ENCODE results near the gene ZBED5. TPM values are rescaled to one million over a fixed set of nuclear protein-coding genes. Genes with fewer than 3 reads are reported as not detected.

Gene ZBED5
- polyA plus RNA-seq, 3 donors = 8.1 to 45.8 (median 10.3) TPM

DNA sequence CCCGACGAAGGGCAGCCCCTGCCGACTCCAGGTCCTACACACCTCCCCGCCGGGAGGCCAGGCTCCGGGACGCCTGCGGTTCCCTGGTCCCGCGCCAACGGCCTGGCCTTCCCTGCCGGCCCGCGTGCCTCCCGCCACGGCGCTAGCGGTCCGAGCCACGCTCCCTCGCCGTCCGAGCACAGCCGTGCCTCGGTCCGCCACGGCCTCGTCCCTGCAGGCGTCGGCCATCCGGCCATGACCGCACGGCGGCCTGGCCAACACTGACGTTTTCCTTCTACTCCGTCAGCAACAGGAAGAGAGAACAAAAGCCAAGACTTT lies 49.7 kb downstream of the ZBED5 start:
- TF ChIP-seq, protein P1, sequence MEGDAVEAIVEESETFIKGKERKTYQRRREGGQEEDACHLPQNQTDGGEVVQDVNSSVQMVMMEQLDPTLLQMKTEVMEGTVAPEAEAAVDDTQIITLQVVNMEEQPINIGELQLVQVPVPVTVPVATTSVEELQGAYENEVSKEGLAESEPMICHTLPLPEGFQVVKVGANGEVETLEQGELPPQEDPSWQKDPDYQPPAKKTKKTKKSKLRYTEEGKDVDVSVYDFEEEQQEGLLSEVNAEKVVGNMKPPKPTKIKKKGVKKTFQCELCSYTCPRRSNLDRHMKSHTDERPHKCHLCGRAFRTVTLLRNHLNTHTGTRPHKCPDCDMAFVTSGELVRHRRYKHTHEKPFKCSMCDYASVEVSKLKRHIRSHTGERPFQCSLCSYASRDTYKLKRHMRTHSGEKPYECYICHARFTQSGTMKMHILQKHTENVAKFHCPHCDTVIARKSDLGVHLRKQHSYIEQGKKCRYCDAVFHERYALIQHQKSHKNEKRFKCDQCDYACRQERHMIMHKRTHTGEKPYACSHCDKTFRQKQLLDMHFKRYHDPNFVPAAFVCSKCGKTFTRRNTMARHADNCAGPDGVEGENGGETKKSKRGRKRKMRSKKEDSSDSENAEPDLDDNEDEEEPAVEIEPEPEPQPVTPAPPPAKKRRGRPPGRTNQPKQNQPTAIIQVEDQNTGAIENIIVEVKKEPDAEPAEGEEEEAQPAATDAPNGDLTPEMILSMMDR (IDR thresholded peaks at IDR 0.05) = no peak
- H3K4me1 ChIP-seq (ENCODE audit: control insufficient read depth in 1 of 2, insufficient read depth in 2 of 2, low read length in 2 of 2) = peaks cover 27 to 43% of the 10 kb centered on the region in 2 donors
- Mint-ChIP-seq H3K27me3 (ENCODE audit: low read depth in 3 of 3) (no peaks in the 10 kb centered on the region), H3K36me3 (peaks cover 39 to 41% of the 10 kb centered on the region in 2 donors), H3K4me1 (peaks cover 32% of the 10 kb centered on the region), H3K4me3 (peak overlapping the region; percentile 96 to 97), H3K9me3 (no peaks in the 10 kb centered on the region), H3K27ac (peak overlapping the region; percentile 95 to 99 (median 97))
- H3K27me3 ChIP-seq (ENCODE audit: control insufficient read depth in 2 of 2, insufficient read depth in 2 of 2, low read length in 2 of 2) = no peaks in the 10 kb centered on the region
- no peaks in the 10 kb centered on the region for H3K9me3 ChIP-seq (replicated peaks in 1 of 2; ENCODE audit: control insufficient read depth in 1 of 2, insufficient read depth in 1 of 2, low read length in 2 of 2)
- peak overlapping the region; percentile 69 for H2AFZ ChIP-seq (ENCODE audit: insufficient read depth, low read depth, low read length, poor library complexity, severe bottlenecking)
- H3K79me2 ChIP-seq (ENCODE audit: insufficient read depth, low read length) = peaks cover 52% of the 10 kb centered on the region
- peak overlapping the region; percentile 95 to 97 for H3K27ac ChIP-seq (ENCODE audit: low read depth in 1 of 2, low read length in 2 of 2)
- peaks cover 40 to 41% of the 10 kb centered on the region in 2 donors for H3K36me3 ChIP-seq (replicated peaks in 1 of 2; ENCODE audit: control insufficient read depth in 1 of 2, insufficient read depth in 2 of 2, low read length in 2 of 2)
- intact Hi-C loops (cut with micrococcal nuclease) = loop anchor here (2.0 to 10.0 kb wide), 4 partner anchors 49 to 1037 kb away; partner anchors contain the start of genes USP47 (in 1 of the 2) and ZBED5 (in 1 of the 2)
- H3K4me2 ChIP-seq (replicated peaks; ENCODE audit: extremely low read depth, low read length, poor library complexity, severe bottlenecking) = peak overlapping the region; percentile 91
- peaks cover 51% of the 10 kb centered on the region for H4K20me1 ChIP-seq (ENCODE audit: insufficient read depth, low read length)
- peak overlapping the region; percentile 95 to 99 (median 95) for H3K4me3 ChIP-seq (replicated peaks in 1 of 3; ENCODE audit: low read depth in 2 of 3, low read length in 3 of 3)
- no peak for DNase-seq
- peak overlapping the region; percentile 98 for H3K9ac ChIP-seq (ENCODE audit: insufficient read depth, low read length, poor library complexity, severe bottlenecking)
- WGBS (ENCODE audit: insufficient coverage) = under 1% methylated on average over 36 of the region's 36 CpGs

DNA sequence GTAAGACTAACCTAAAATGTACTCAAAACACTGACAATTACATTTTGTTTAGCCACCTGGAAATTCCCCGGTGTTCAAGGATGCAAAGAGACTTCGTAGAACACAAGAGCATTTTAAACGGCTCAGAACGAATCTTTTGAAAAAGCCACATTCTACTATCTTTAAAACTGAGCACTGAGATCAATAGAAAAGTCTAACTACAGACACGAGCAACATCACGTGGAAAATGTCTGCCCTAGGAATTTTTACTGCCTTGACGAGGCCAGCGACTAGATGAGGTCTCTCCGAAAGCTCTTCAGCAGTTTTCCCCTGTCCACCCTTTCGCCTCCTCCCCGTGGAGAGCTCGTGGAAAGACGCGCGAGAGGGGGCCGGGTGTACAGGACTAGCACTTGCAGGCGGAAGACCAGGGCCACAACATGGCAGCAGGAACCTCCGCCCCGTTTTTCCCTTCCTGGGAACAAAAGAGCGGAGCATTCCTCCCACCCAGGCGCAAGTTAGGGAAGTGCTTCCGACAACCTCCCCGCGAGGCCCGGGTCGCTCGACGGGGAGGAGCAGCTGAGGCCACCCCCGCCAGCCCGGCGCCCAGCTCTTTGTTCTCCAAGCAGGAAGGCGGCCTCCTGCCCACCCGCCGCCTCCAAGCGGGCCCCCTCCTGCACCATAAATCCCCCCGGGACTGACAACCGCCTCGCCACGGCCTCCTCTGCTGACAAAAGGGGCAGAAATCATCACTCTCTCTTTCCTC lies 50.2 kb downstream of the ZBED5 start:
- peak overlapping the region; percentile 69 for H2AFZ ChIP-seq (ENCODE audit: insufficient read depth, low read depth, low read length, poor library complexity, severe bottlenecking)
- H3K36me3 ChIP-seq (replicated peaks in 1 of 2; ENCODE audit: control insufficient read depth in 1 of 2, insufficient read depth in 2 of 2, low read length in 2 of 2) = peaks cover 45 to 46% of the 10 kb centered on the region in 2 donors
- peak overlapping the region; percentile 98 for H3K9ac ChIP-seq (ENCODE audit: insufficient read depth, low read length, poor library complexity, severe bottlenecking)
- TF ChIP-seq, protein P1 (IDR thresholded peaks at IDR 0.05) = no peak
- peak overlapping the region; percentile 95 to 99 (median 95) for H3K4me3 ChIP-seq (replicated peaks in 1 of 3; ENCODE audit: low read depth in 2 of 3, low read length in 3 of 3)
- Mint-ChIP-seq H3K4me3 (peak overlapping the region; percentile 96 to 97), H3K27ac (peak overlapping the region; percentile 95 to 99 (median 97)), H3K9me3 (no peaks in the 10 kb centered on the region), H3K27me3 (ENCODE audit: low read depth in 3 of 3) (no peaks in the 10 kb centered on the region), H3K4me1 (peaks cover 32% of the 10 kb centered on the region), H3K36me3 (peaks cover 44 to 46% of the 10 kb centered on the region in 2 donors)
- peak; percentile 29 to 49 (median 34) for DNase-seq
- H4K20me1 ChIP-seq (ENCODE audit: insufficient read depth, low read length) = peaks cover 57% of the 10 kb centered on the region
- no peaks in the 10 kb centered on the region for H3K27me3 ChIP-seq (ENCODE audit: control insufficient read depth in 2 of 2, insufficient read depth in 2 of 2, low read length in 2 of 2)
- H3K9me3 ChIP-seq (replicated peaks in 1 of 2; ENCODE audit: control insufficient read depth in 1 of 2, insufficient read depth in 1 of 2, low read length in 2 of 2) = no peaks in the 10 kb centered on the region
- WGBS (ENCODE audit: insufficient coverage) = 0% methylated on average over 34 of the region's 39 CpGs
- H3K4me2 ChIP-seq (replicated peaks; ENCODE audit: extremely low read depth, low read length, poor library complexity, severe bottlenecking) = peak overlapping the region; percentile 91
- H3K27ac ChIP-seq (ENCODE audit: low read depth in 1 of 2, low read length in 2 of 2) = peak overlapping the region; percentile 95 to 97
- peaks cover 57% of the 10 kb centered on the region for H3K79me2 ChIP-seq (ENCODE audit: insufficient read depth, low read length)
- intact Hi-C loops (cut with micrococcal nuclease) = loop anchor here (2.0 to 10.0 kb wide), 4 partner anchors 49 to 1037 kb away; partner anchors contain the start of genes USP47 (in 1 of the 2) and ZBED5 (in 1 of the 2)
- peaks cover 27 to 43% of the 10 kb centered on the region in 2 donors for H3K4me1 ChIP-seq (ENCODE audit: control insufficient read depth in 1 of 2, insufficient read depth in 2 of 2, low read length in 2 of 2)

All from CD14-positive monocyte (primary cell).